ENCODE data around the gene ERC2. TPM values are rescaled to one million over a fixed set of nuclear protein-coding genes. Genes with fewer than 3 reads are reported as not detected.

ERC2 gene
- total RNA-seq, 1 donor from 2014 or later, result 0.99 TPM

DNA sequence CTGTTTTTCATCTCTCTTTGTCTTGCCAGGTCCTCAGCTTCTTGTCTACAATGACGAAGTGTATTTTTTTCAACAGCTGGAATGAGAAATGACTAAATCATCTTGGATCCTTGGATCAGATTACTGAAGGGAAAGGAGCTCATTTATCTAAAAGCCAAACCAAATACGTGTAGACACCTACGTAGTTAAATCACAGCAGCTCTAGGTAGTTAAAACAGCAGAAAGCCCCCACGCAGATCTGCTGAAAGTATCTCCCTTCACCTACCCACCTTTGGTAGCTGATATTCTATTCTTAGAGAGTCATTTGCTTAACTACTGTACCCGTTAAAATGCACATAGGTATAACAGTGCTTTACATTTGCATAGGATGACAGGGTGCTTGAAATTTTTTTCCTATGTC, 875.7 kb downstream of the ERC2 start:
- TF ChIP-seq, protein P1, sequence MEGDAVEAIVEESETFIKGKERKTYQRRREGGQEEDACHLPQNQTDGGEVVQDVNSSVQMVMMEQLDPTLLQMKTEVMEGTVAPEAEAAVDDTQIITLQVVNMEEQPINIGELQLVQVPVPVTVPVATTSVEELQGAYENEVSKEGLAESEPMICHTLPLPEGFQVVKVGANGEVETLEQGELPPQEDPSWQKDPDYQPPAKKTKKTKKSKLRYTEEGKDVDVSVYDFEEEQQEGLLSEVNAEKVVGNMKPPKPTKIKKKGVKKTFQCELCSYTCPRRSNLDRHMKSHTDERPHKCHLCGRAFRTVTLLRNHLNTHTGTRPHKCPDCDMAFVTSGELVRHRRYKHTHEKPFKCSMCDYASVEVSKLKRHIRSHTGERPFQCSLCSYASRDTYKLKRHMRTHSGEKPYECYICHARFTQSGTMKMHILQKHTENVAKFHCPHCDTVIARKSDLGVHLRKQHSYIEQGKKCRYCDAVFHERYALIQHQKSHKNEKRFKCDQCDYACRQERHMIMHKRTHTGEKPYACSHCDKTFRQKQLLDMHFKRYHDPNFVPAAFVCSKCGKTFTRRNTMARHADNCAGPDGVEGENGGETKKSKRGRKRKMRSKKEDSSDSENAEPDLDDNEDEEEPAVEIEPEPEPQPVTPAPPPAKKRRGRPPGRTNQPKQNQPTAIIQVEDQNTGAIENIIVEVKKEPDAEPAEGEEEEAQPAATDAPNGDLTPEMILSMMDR (IDR thresholded peaks at IDR 0.05; ENCODE audit: borderline replicate concordance), result no peak
- DNase-seq, result no peak
- intact Hi-C loops (cut with micrococcal nuclease), result no loop called here

DNA sequence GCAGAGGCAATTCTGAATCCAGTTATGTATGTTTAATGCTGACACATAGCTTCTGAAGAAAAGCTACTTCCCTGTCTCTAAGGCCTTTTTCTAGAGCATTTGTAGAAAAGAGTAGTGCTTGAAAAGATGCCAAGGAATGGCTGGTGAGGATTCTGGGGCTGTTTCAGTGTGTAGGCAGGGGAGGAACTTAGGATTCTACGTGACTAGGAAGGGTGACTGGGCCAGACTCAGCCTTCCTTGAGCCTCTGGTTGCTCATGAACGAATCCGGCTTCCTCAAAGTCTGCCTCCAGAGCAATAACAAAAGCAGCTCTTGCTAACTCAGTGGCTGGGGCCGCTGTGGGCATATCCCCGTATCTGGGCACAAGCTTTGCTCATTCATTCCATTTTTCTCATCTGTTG, 876.4 kb downstream of the ERC2 start:
- no peaks in the 10 kb centered on the region for H3K9me3 ChIP-seq (replicated peaks)
- no peaks in the 10 kb centered on the region for H3K4me1 ChIP-seq
- TF ChIP-seq, protein P1 (IDR thresholded peaks at IDR 0.05; ENCODE audit: borderline replicate concordance), result no peak
- no peaks in the 10 kb centered on the region for H3K36me3 ChIP-seq
- intact Hi-C loops (cut with micrococcal nuclease), result no loop called here
- no peak overlapping the region for H3K27ac ChIP-seq (replicated peaks)
- H3K27me3 ChIP-seq (ENCODE audit: low read depth), result peaks cover 26% of the 10 kb centered on the region
- no peak for DNase-seq
- H3K4me3 ChIP-seq, result no peak overlapping the region

More for the DNA sequence above, 875.7 kb downstream of the ERC2 start:
- Histone ChIP-seq H3K4me3 (no peak overlapping the region), H3K27ac (replicated peaks) (no peak overlapping the region), H3K27me3 (ENCODE audit: low read depth) (peaks cover 27% of the 10 kb centered on the region), H3K4me1 (no peaks in the 10 kb centered on the region), H3K36me3 (no peaks in the 10 kb centered on the region), H3K9me3 (replicated peaks) (no peaks in the 10 kb centered on the region)

DNA sequence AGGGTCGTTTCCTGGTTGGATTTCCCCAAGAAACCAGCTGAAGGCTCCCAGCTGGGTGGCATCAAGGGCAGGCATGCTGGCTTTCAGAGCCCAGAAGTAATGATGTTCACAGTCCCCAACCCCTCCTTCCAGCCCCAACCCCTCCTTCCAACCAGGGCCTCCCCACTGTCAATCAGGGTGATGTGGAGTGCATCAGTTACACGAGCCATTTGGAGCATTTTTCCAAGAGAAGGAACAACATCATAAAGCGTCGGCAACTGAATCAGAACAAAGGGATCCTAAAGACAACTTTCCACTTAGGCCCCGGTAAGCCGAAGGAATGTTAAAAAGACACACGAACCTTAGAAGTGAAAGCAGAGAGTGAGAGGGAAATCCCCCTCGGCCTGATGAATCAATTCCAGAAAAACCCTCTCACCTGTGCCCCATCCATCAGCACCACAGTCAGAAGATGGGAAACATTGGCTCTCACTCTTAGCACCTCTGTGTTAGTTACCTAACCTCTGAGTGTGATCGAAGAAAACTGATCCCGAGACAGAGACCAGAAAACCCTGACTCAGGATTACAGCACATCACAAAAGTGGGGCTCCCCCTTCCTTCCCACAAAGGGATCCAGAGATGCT, 880.0 kb downstream of the ERC2 start:
- H3K4me1 ChIP-seq, result no peaks in the 10 kb centered on the region
- TF ChIP-seq, protein P1 (IDR thresholded peaks at IDR 0.05; ENCODE audit: borderline replicate concordance), result no peak
- no peak overlapping the region for H3K4me3 ChIP-seq
- no peak overlapping the region for H3K27ac ChIP-seq (replicated peaks)
- intact Hi-C loops (cut with micrococcal nuclease), result no loop called here
- H3K9me3 ChIP-seq (replicated peaks), result no peaks in the 10 kb centered on the region
- peaks cover 20% of the 10 kb centered on the region for H3K27me3 ChIP-seq (ENCODE audit: low read depth)
- H3K36me3 ChIP-seq, result no peaks in the 10 kb centered on the region
- DNase-seq, result no peak

DNA sequence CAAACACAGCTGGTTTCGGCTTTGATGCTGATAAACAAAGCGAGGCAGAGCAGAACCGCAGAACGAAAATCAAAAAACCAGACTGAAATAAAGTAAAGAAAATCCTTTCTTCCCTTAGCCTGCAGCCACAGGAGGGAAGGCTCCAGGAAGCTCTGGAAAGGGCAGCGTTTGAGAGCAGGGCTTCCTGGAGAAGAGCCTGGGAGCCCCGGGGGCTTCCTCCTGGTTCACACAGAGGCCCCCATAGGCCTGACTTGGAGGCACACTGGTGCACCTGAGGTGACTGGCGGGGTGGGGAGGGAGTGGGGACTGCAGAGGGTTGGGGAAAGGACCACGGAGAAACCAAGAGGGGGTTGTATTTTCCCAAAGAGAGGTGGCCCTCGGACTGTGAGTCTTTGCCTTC, 882.4 kb downstream of the ERC2 start:
- intact Hi-C loops (cut with micrococcal nuclease), result no loop called here
- TF ChIP-seq, protein P1 (IDR thresholded peaks at IDR 0.05; ENCODE audit: borderline replicate concordance), result no peak

DNA sequence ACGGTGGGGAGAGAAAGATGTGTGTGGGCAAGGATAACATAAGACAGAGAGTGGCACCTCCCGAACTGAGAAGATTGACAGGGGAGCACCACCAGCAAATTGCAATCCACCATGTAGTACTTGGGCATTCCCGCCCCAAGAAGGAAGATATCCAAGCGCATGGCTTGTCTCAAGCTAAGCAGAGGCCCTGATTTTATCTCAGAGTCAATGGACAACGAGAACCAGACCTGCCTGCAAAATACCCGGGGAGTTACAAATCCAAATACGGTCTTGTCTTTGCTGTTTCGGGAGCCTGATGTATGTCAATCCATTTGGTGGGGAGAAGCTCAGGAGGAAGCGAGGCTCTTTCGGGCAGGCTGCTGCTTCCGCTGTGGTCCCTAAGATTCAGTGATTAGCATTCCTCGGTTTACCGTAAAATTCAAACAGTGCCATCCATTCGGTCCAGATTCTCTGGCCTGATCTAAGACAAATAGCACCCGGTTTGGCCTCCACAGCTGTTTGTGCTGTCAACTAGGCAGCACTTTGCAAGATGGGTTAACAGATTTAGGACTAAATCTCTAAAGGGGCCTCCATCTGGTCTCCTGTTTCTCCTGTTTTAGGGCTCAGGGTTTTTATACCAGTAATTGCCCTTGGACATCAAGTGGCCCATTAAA, 883.4 kb downstream of the ERC2 start:
- no peaks in the 10 kb centered on the region for H3K9me3 ChIP-seq (replicated peaks)
- H3K36me3 ChIP-seq, result no peaks in the 10 kb centered on the region
- no peak overlapping the region for H3K4me3 ChIP-seq
- intact Hi-C loops (cut with micrococcal nuclease), result no loop called here
- DNase-seq, result no peak
- TF ChIP-seq, protein P1 (IDR thresholded peaks at IDR 0.05; ENCODE audit: borderline replicate concordance), result no peak
- H3K4me1 ChIP-seq, result no peaks in the 10 kb centered on the region
- H3K27me3 ChIP-seq (ENCODE audit: low read depth), result peaks cover 20% of the 10 kb centered on the region
- no peak overlapping the region for H3K27ac ChIP-seq (replicated peaks)

More for the DNA sequence above, 882.4 kb downstream of the ERC2 start:
- Histone ChIP-seq H3K4me3 (no peak overlapping the region), H3K27ac (replicated peaks) (no peak overlapping the region), H3K27me3 (ENCODE audit: low read depth) (peaks cover 20% of the 10 kb centered on the region), H3K36me3 (no peaks in the 10 kb centered on the region), H3K9me3 (replicated peaks) (no peaks in the 10 kb centered on the region), H3K4me1 (no peaks in the 10 kb centered on the region)
- DNase-seq, result no peak
